Retinal pigment epithelial cell (primary cell): ENCODE data around the gene TBC1D9.

Source experiments
- DNase-seq: peaks from one replicate; pipeline ENCODE4 v3.0.0-alpha.2; 2010; ENCODE audit warnings: low read depth
- H3K4me3 ChIP-seq: 2 replicates; pipeline ENCODE4 v1.5.1; 2011; ENCODE audit warnings: mild to moderate bottlenecking, low read length, control low read depth, moderate library complexity
- CTCF ChIP-seq: conservative IDR thresholded peaks from 2 replicates; pipeline ENCODE4 v1.5.1; 2011; ENCODE audit warnings: low read depth, low read length, control low read depth, inconsistent platforms

The TBC1D9 gene

GRCh38 chr4:140584439-140584838, 171.7 kb downstream of the TBC1D9 start:
- no peak overlapping the region for H3K4me3 ChIP-seq
- TF ChIP-seq CTCF = no peak
- DNase-seq = no peak

- no peak for DNase-seq
- TF ChIP-seq CTCF = no peak
- no peak overlapping the region for H3K4me3 ChIP-seq
Measured at GRCh38 chr4:140581078-140581477, 175.1 kb downstream of the TBC1D9 start.

GRCh38 chr4:140579278-140579677, 176.9 kb downstream of the TBC1D9 start:
- no peak overlapping the region for H3K4me3 ChIP-seq
- TF ChIP-seq CTCF = no peak
- DNase-seq = no peak

GRCh38 chr4:140575489-140575888, 180.7 kb downstream of the TBC1D9 start:
- TF ChIP-seq CTCF = no peak
- no peak for DNase-seq
- no peak overlapping the region for H3K4me3 ChIP-seq

GRCh38 chr4:140571620-140572019, 184.6 kb downstream of the TBC1D9 start:
- DNase-seq = no peak
- H3K4me3 ChIP-seq = no peak overlapping the region
- TF ChIP-seq CTCF = no peak
